ENCODE data around the gene LIMS3.
"Not testable (repeated sequence)": the region's sequence is repeated elsewhere in the genome, so short reads cannot be mapped to it uniquely, and the experiment has no call there.

The LIMS3 gene, protein sequence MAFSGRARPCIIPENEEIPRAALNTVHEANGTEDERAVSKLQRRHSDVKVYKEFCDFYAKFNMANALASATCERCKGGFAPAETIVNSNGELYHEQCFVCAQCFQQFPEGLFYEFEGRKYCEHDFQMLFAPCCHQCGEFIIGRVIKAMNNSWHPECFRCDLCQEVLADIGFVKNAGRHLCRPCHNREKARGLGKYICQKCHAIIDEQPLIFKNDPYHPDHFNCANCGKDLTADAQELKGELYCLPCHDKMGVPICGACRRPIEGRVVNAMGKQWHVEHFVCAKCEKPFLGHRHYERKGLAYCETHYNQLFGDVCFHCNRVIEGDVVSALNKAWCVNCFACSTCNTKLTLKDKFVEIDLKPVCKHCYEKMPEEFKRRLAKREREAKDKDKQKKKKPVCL

DNA sequence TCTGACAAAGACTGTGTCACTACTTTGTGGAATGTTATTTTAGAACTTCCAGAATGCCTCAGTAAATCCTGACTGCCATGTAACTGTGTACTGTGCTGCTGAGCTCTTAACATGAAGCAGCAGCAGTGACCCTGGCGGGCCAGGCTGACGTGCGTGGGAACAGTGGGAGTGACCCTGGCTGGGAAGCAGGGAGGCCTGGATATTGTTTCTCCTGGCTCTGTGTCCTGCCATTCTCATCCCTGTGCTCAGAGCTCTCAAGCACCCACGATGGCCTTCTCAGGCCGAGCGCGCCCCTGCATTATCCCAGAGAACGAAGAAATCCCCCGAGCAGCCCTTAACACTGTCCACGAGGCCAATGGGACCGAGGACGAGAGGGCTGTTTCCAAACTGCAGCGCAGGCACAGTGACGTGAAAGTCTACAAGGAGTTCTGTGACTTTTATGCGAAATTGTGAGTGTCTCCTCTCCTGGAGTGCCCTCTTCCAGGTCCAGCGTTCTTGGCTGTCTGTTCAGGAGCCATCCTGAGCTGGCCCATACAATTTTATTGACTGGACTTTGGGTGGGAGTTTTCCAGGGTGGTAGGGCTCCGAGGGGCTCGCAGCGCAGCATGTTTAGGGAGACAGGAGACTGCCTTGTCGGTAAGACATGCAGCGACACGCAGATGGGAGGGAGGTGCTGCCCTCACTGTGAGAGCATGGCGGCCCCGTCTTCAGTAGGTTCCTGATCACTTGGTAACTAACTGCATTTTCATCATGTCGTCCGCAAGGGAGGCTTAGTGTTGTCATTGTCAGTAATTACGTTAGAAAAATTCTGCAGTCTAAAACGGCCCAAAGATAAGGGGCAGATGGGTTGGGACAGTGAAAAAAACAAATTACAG lies at the start of gene LIMS3:
TSS of gene LIMS3 (plus strand) at position 227 of the 875 bp plus-strand sequence. CDS start at position 268, 41 bp downstream.
- H3K4me3 ChIP-seq (ENCODE audit: low read depth, low read length): not testable (repeated sequence)

DNA sequence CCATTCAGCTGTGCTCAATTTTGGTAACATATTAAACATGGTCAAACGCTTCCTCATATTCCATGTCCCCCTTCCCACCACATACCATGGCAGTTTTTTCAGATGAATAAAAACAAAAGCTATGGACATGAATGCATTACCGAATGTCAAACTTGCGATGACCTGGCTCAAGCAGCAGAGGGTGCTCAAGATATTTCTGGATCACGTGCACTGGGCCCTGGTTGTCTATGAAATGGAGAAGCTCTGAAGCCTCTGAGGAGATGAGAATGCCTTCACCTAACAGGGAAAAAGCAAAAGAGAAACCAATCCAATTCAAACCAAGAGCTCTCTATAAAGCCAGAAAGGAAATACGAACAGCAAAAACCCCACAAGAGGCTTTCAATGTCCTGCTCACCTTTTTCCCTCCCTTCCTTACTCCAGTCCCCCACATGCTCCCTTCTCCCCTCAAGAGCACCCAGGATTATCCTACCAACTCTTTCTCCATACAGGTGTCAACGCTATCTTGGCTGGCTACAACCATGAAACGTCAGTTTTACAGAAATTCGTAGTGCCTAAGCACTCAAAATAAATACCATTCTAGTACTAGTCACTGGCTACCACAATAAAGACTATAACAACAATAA lies 27.2 kb upstream of the LIMS3 start:
- not testable (repeated sequence) for H3K4me3 ChIP-seq (ENCODE audit: low read depth, low read length)

DNA sequence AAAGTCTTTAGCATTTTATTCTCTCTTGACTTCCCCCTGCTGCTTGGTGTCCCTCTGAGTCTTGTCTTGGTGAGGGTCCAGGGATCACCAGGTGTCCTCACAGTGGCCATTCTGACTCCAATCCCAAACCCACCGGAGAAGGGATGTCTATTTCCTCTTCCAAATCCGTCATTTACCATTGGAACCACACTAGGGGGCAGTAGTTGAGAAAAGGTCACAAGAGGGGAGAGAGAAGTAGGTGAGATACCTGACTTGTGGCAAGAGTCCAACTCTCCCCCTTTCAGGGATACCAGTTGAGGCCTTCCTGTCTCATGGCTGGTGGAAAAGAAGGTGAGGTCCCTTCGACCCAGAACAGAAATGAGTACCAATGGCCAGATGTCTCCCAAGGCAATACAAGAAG lies 21.9 kb upstream of the LIMS3 start:
- H3K4me3 ChIP-seq (ENCODE audit: low read depth, low read length): not testable (repeated sequence)

DNA sequence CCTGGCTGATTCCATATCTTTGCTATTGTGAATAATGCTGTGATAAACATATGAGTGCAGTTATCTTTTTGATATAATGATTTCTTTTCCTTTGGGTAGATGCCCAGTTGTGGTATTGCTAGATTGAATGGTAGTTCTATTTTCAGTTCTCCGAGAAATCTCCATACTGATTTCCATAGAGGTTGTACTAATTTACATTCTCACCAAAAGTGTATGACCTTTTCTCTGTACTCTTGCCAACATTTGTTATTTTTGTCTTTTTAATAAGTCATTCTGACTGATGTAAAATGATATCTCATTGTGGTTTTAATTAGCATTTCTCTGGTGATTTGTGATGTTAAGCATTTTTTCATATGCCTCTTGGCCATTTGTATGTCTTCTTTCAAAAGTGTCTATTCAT lies 16.4 kb upstream of the LIMS3 start:
- not testable (repeated sequence) for H3K4me3 ChIP-seq (ENCODE audit: low read depth, low read length)

DNA sequence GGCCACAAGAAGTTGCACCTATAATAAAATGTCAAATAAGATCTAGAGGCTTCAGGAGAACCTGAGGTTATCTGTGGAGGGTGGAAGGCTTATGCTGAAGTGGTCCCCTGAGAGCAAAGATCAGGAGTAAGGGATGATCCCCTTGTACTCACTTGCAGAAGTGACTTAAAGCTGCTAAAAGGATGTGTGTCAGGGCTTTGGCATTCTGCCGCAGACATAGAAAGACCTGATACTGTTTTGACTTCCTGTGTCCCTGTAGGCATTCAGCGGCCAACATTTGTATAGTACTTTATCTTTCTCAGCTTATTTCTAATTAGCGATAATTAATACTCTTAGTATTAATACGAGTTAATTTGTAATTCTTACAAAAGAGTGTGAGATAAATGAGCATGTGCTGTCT lies 10.1 kb upstream of the LIMS3 start:
- H3K4me3 ChIP-seq (ENCODE audit: low read depth, low read length): not testable (repeated sequence)

DNA sequence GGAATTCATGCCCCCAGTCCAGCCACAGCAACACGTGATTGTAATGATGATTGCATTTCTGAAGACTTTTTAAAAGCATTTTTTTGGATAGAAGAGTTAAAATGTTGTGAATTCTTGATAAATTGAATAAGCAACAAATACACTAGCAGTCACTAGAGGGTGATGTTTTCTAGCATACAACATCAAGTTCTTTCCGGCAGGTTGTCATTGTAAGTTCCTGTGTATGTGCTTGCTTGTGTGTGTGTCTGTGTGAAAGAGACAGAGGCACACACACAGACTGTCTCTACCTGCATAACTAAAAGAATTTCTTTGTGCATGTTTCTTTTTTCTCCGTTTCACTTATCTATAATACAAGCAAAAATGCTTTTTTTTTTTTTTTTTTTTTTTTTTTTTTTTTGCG lies 8.6 kb upstream of the LIMS3 start:
- H3K4me3 ChIP-seq (ENCODE audit: low read depth, low read length): not testable (repeated sequence)

- not testable (repeated sequence) for H3K4me3 ChIP-seq (ENCODE audit: low read depth, low read length)
Measured at GRCh38 chr2:109891024-109891423, 7.5 kb upstream of the LIMS3 start.

DNA sequence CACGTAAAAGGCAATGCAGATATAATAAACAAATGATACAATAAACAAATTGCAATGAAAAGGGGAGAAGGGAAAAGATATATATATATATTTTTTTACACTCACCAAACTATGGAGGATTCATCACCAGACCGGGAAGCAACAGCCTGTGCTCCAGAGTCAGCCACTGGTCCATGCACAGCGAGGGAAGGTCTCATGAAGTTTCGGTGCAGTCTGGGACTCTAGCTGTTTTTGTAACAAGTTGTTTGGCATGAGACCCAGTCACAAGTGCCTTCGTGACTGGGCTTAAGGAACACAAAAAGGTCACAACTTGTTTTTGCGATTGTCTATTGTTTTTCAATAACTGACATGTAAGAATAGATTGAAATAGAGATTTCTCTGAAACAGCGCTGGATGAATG lies 4.8 kb upstream of the LIMS3 start:
- not testable (repeated sequence) for H3K4me3 ChIP-seq (ENCODE audit: low read depth, low read length)

DNA sequence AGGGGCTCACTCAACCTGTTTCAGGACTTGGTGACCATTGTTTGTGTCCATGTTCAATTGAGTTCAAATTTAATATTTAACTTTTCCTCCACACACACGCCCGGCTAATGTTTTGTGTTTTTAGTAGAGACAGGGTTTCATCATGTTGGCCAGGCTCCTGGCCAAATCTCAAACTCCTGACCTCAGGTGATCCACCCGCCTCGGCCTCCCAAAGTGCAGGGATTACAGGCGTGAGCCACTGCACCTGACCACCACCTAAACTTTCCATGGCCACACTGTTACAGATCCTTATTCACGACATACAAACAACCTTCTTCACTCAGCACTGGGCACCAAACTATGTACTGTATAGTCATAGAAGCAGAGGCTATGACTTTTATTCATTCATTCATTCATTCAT lies 4.3 kb upstream of the LIMS3 start:
- H3K4me3 ChIP-seq (ENCODE audit: low read depth, low read length): not testable (repeated sequence)

DNA sequence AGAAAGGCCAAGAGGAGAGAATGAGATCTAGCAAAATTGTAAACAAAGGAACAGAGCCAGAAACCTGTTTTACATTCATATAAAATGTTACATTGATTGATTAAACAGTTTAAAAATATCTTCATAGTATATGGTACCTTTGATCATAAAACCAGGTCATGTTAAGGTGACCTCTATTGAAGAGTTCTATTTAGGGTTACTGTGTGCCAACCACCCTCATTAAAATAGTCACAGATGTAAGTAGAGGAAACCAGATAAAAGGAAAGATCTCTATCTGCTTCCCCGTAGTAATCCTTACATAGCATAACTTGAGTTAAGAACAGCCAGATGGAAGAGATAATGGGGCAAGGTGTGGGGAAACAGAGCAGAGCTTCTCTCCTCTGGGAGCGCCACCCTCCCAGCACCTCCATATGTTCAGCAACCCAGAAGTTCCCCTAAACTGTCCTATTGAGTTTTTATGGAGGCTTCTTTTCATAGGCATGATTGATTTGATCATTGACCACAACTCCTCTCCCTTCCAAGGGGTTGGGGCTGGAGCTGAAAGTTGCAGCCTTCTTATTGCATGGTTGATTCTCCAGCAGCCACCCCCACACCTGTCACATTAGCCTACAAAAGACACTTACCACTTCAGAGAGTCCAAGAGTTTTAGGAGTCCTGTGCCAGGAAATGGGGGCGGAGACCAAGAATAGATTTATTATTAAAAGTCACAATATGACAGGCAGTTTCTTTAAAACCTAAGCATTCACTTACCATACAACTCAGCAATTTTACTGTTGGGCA lies 3.2 kb upstream of the LIMS3 start:
- H3K4me3 ChIP-seq (ENCODE audit: low read depth, low read length): not testable (repeated sequence)

- H3K4me3 ChIP-seq (ENCODE audit: low read depth, low read length): not testable (repeated sequence)
Measured at GRCh38 chr2:109896212-109896611, 2.3 kb upstream of the LIMS3 start.

- not testable (repeated sequence) for H3K4me3 ChIP-seq (ENCODE audit: low read depth, low read length)
Measured at GRCh38 chr2:109897769-109898461, 573 bp upstream of the LIMS3 start.

DNA sequence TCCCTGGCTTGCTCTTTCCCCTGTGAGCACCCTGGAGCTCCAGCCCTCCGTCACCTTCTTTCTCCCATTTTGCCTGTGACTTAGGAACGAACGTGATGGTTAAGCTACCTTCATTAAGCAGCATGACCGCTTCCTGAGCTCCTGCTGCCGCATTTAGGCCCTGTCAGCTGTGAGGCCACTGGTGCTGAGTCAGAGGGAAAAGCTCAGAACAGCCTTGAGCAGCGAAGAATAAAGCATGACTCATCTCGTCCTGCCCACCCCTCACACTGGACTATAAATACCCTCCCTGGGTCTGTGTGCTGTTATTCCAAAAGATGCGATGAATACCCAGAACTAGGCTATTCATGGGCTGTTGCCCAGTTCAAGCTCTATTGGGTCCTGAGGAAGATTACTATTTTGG lies 7.3 kb downstream of the LIMS3 start:
- not testable (repeated sequence) for H3K4me3 ChIP-seq (ENCODE audit: low read depth, low read length)

- H3K4me3 ChIP-seq (ENCODE audit: low read depth, low read length): not testable (repeated sequence)
Measured at GRCh38 chr2:109908626-109909025, 10.1 kb downstream of the LIMS3 start.

GRCh38 chr2:109910789-109911188 lies 12.3 kb downstream of the LIMS3 start:
- H3K4me3 ChIP-seq (ENCODE audit: low read depth, low read length): not testable (repeated sequence)

DNA sequence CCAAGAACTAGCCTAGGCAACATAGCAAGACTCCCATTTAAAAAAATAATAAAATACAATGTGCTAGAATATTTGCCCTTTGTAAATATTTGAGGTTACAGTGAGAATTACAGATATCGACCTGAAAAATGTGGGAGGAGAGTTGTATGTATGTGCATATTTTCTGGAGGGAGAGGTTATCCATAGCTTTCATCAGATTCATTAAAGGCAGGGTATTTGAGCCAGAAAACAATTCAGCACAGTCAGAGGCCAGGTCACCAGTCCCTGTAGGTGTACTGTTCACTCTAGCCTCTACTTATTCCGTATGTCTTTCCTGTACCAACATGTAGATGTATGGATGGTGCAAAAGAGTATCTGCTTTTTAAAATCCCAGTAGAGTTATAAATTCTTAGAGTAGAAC lies 15.4 kb downstream of the LIMS3 start:
- not testable (repeated sequence) for H3K4me3 ChIP-seq (ENCODE audit: low read depth, low read length)

- H3K4me3 ChIP-seq (ENCODE audit: low read depth, low read length): not testable (repeated sequence)
Measured at GRCh38 chr2:109914552-109914951, 16.1 kb downstream of the LIMS3 start.

- not testable (repeated sequence) for H3K4me3 ChIP-seq (ENCODE audit: low read depth, low read length)
Measured at GRCh38 chr2:109915830-109916229, 17.3 kb downstream of the LIMS3 start.

- not testable (repeated sequence) for H3K4me3 ChIP-seq (ENCODE audit: low read depth, low read length)
Measured at GRCh38 chr2:109920162-109920561, 21.7 kb downstream of the LIMS3 start.
